Kidney (tissue), 14 donors: ENCODE data around the gene RNF10. TPM values are rescaled to one million over a fixed set of nuclear protein-coding genes. Genes with fewer than 3 reads are reported as not detected.
"Not testable (repeated sequence)": the region's sequence is repeated elsewhere in the genome, so short reads cannot be mapped to it uniquely, and the experiment has no call there.

Source experiments
- DNase-seq, 5 donors: peaks; one replicate each; pipeline ENCODE4 v3.0.0-alpha.2; 2013 to 2020
- FAIRE-seq: peaks from 2 replicates; lab custom pipeline; 2012; peaks lifted over from hg19 to GRCh38; lab: Jason Lieb, UNC
- H3K27ac ChIP-seq, 2 donors: one replicate each; pipeline ENCODE4 v1.7.0; 2013; ENCODE audit warnings: low read depth in 2 of 2, low read length in 2 of 2, inconsistent platforms in 1 of 2
- H3K27me3 ChIP-seq: one replicate; pipeline ENCODE4 v1.7.1; 2013; ENCODE audit warnings: low read length, inconsistent platforms; ENCODE audit not compliant: control insufficient read depth, insufficient read depth
- H3K36me3 ChIP-seq, 3 donors: one replicate each; pipeline versions ENCODE4 v1.7.0 to v1.7.1; 2013; ENCODE audit warnings: low read length in 3 of 3, control low read depth in 1 of 3, inconsistent platforms in 1 of 3; ENCODE audit not compliant: insufficient read depth in 3 of 3, control insufficient read depth in 2 of 3
- H3K4me1 ChIP-seq, 3 donors: one replicate each; pipeline versions ENCODE4 v1.7.0 to v1.7.1; 2013; ENCODE audit warnings: low read length in 3 of 3, inconsistent platforms in 1 of 3, low read depth in 1 of 3; ENCODE audit not compliant: control insufficient read depth in 2 of 3, insufficient read depth in 2 of 3
- H3K4me3 ChIP-seq, 3 donors: one replicate each; pipeline versions ENCODE4 v1.7.0 to v1.8.1; 2013; ENCODE audit warnings: low read length in 3 of 3, control low read depth in 1 of 3, inconsistent platforms in 1 of 3
- H3K9ac ChIP-seq, 3 donors: one replicate each; pipeline versions ENCODE4 v1.7.0 to v1.7.1; 2013; ENCODE audit warnings: low read length in 3 of 3, control low read depth in 1 of 3, inconsistent platforms in 1 of 3
- H3K9me3 ChIP-seq, 3 donors: one replicate each; pipeline versions ENCODE4 v1.7.0 to v1.7.1; 2013; ENCODE audit warnings: low read length in 3 of 3, control low read depth in 1 of 3, inconsistent platforms in 1 of 3; ENCODE audit not compliant: control insufficient read depth in 2 of 3, insufficient read depth in 1 of 3
- CTCF ChIP-seq: IDR thresholded peaks from 3 replicates; pipeline ENCODE4 v1.5.1; 2012; ENCODE audit warnings: mild to moderate bottlenecking, moderate library complexity, borderline replicate concordance; ENCODE audit not compliant: insufficient read depth; ENCODE audit errors: extremely low read depth
- intact Hi-C: fragments of 100-400 bp; cut with DNase I; formaldehyde crosslinking; loops from one replicate; pipeline ENCODE4 v1.11.1; 2022
- polyA plus RNA-seq: library from polyadenylated mRNA; stranded (reverse); fragments of 350-450 nt; fragmentation: Illumina TruSeq; extraction: RNeasy Lipid Tissue Mini Kit (QIAGEN cat#74804); gene quantifications from one replicate; pipeline ENCODE4 v1.2.3, GENCODE V29; 2014; ENCODE audit warnings: low read depth, low replicate concordance; ENCODE audit not compliant: insufficient read depth
- total RNA-seq: library from RNA; stranded (reverse); fragmentation: NEBNext Ultra II Directional; extraction: Animal tissue kit (Norgen Biotek cat#: 25700); gene quantifications from one replicate; pipeline ENCODE4 v1.2.1, GENCODE V29; 2021
- donor health status: control.
- donor health status: control.
- donor health status: control.
- donor health status: control.
- donor health status: control.
- donor health status: DM: yes; HTN: yes; CAD: no.
- donor health status: Normal renal cell carcinoma (clear cell type).

Gene RNF10
- total and polyA plus RNA-seq, 2 donors from 2014 or later, result 220 to 229 TPM

GRCh38 chr12:120614848-120615247 lies 80.7 kb downstream of the RNF10 start:
- H3K9me3 ChIP-seq, result no peaks in the 10 kb centered on the region
- H3K36me3 ChIP-seq, result no peaks in the 10 kb centered on the region
- no peak overlapping the region for H3K9ac ChIP-seq
- no peak overlapping the region for H3K4me3 ChIP-seq
- intact Hi-C loops, result no loop called here
- no peak for TF ChIP-seq CTCF
- FAIRE-seq (no peak), DNase-seq (no peak)
- no peaks in the 10 kb centered on the region for H3K4me1 ChIP-seq
- H3K27ac ChIP-seq, result no peak overlapping the region
- H3K27me3 ChIP-seq, result no peaks in the 10 kb centered on the region

GRCh38 chr12:120617193-120617592 lies 83.0 kb downstream of the RNF10 start:
- FAIRE-seq, H3K9me3 ChIP-seq, DNase-seq, H3K4me3 ChIP-seq, H3K27me3 ChIP-seq, H3K9ac ChIP-seq, H3K4me1 ChIP-seq, H3K36me3 ChIP-seq, H3K27ac ChIP-seq, intact Hi-C loops: not testable (repeated sequence)

GRCh38 chr12:120617767-120618166 lies 83.6 kb downstream of the RNF10 start:
- H3K27me3 ChIP-seq, DNase-seq, FAIRE-seq, H3K36me3 ChIP-seq, H3K4me3 ChIP-seq, H3K4me1 ChIP-seq, H3K9ac ChIP-seq, intact Hi-C loops, H3K9me3 ChIP-seq, H3K27ac ChIP-seq: not testable (repeated sequence)

GRCh38 chr12:120618954-120619615 lies 84.9 kb downstream of the RNF10 start:
- H3K27ac ChIP-seq, result no peak overlapping the region
- H3K27me3 ChIP-seq, result no peaks in the 10 kb centered on the region
- H3K36me3 ChIP-seq, result no peaks in the 10 kb centered on the region
- no peak overlapping the region for H3K4me3 ChIP-seq
- H3K4me1 ChIP-seq, result no peaks in the 10 kb centered on the region
- no peak overlapping the region for H3K9ac ChIP-seq
- no peak for TF ChIP-seq CTCF
- H3K9me3 ChIP-seq, result no peaks in the 10 kb centered on the region
- DNase-seq (no peak), FAIRE-seq (no peak)
- intact Hi-C loops, result no loop called here
